ENCODE results near the gene ZC3H4. TPM values are rescaled to one million over a fixed set of nuclear protein-coding genes. Genes with fewer than 3 reads are reported as not detected.
"Not testable (repeated sequence)": the region's sequence is repeated elsewhere in the genome, so short reads cannot be mapped to it uniquely, and the experiment has no call there.

ZC3H4 gene
- total RNA-seq, 1 experiment from 2014 or later: 9.4 TPM

DNA sequence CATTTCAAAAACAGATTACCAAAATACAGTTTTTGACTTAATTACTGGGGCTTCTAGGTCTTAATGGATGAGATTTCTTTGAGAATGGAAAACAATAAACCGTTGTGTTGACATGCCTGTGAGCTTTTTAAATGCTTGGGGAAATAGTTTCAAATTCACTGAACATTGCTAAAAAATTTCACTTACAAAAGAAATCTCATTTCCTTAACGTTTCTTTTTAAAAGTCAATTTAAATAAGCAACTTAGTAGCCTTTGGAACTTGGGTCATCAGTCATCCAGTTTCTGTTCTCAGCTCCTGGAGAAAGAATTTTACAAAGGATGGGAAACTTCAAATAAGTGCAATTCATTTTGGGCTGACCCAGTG, 4.4 kb downstream of the ZC3H4 start:
- DNase-seq (ENCODE audit: extremely low read depth, low read depth): no peak

- DNase-seq (ENCODE audit: extremely low read depth, low read depth): no peak
Measured at GRCh38 chr19:47107953-47108746, 5.4 kb downstream of the ZC3H4 start.

- peak; percentile 72 for DNase-seq (ENCODE audit: extremely low read depth, low read depth)
Measured at GRCh38 chr19:47107202-47107952, 6.2 kb downstream of the ZC3H4 start.

GRCh38 chr19:47106821-47107201, 6.8 kb downstream of the ZC3H4 start:
- no peak for DNase-seq (ENCODE audit: extremely low read depth, low read depth)

DNA sequence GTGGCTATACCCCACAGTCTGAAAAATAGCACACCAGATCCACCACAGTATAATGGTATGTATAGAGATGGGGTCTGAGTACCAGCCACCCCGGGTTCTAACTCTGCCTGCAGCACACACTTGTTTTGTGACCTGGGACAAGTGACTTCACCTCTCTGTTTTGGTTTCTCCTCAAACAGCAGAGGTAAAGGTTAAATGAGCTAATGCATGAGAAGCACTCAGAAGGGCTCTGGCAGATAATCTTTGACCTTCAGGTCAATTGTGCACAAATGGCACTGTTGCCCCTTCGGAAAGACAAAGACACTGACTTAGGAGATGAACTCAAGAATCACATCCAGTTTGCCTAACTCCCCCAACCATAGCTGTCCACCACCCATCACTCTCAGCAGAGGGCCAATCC, 7.7 kb downstream of the ZC3H4 start:
- no peak for DNase-seq (ENCODE audit: extremely low read depth, low read depth)

- no peak for DNase-seq (ENCODE audit: extremely low read depth, low read depth)
Measured at GRCh38 chr19:47104680-47105079, 8.9 kb downstream of the ZC3H4 start.

GRCh38 chr19:47102346-47103060, 11.1 kb downstream of the ZC3H4 start:
- DNase-seq (ENCODE audit: extremely low read depth, low read depth): no peak

- not testable (repeated sequence) for DNase-seq (ENCODE audit: extremely low read depth, low read depth)
Measured at GRCh38 chr19:47101116-47101515, 12.5 kb downstream of the ZC3H4 start.

GRCh38 chr19:47100290-47100689, 13.3 kb downstream of the ZC3H4 start:
- no peak for DNase-seq (ENCODE audit: extremely low read depth, low read depth)

GRCh38 chr19:47099576-47100050, 14.0 kb downstream of the ZC3H4 start:
- DNase-seq (ENCODE audit: extremely low read depth, low read depth): no peak

DNA sequence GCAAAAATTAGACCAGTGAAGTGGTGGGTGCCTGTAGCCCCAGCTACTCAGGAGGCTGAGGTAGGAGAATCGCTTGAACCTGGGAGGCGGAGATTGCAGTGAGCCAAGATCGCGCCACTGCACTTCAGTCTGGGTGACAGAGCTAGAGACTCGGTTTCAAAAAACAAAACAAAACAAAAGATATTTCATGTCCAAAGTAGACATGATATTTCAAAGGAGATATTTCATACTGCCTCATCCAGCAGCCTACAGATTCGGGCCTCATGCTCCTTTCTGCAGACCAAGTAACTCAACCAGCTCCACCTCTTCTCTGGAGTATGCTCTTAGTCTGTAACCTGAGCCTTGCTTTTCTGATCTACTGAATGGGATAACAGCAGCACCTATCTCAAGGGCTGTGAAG, 15.0 kb downstream of the ZC3H4 start:
- no peak for DNase-seq (ENCODE audit: extremely low read depth, low read depth)

- no peak for DNase-seq (ENCODE audit: extremely low read depth, low read depth)
Measured at GRCh38 chr19:47097396-47098201, 16.0 kb downstream of the ZC3H4 start.

- DNase-seq (ENCODE audit: extremely low read depth, low read depth): no peak
Measured at GRCh38 chr19:47096721-47097120, 16.9 kb downstream of the ZC3H4 start.

GRCh38 chr19:47096100-47096704, 17.4 kb downstream of the ZC3H4 start:
- DNase-seq (ENCODE audit: extremely low read depth, low read depth): peak; percentile 40

DNA sequence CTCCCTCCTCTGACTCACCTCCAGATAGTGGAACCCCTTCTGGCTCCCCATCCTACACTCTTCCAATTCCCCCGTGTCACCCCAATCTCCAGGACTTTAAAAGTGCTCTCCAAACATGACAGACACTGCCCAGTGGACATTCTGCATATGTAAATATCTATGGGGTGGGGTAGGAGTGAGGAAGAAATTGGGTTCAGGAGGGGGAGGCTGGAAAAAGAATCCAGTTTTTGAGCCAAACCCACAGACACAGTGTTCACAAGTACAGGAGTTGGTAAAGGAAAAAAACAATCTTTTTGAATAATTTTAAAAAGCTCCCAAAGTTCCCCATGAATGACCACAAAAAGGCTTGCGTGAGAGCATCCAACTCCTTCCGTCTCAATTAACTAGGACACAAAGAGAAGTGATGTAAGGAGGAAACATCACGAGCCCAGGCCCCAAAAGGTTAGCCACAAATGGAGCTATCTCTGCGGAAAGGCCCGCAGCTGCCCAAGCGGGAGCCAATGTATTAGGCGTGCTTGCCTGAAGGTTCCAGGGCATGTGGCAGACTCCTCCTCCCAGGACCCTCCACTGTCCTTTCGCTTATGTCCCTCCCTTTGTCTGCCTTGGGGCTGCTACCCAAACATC, 18.0 kb downstream of the ZC3H4 start:
- no peak for DNase-seq (ENCODE audit: extremely low read depth, low read depth)

GRCh38 chr19:47094557-47095475, 18.8 kb downstream of the ZC3H4 start:
- no peak for DNase-seq (ENCODE audit: extremely low read depth, low read depth)

GRCh38 chr19:47093841-47094240, 19.7 kb downstream of the ZC3H4 start:
- no peak for DNase-seq (ENCODE audit: extremely low read depth, low read depth)

GRCh38 chr19:47093254-47093653, 20.3 kb downstream of the ZC3H4 start:
- DNase-seq (ENCODE audit: extremely low read depth, low read depth): no peak

Measured in NCI-H460 (cell line).